Measurements from ENCODE around the gene CHMP1B. TPM values are rescaled to one million over a fixed set of nuclear protein-coding genes. Genes with fewer than 3 reads are reported as not detected.
A peak's percentile ranks its signal among the peaks of the same experiment; 100 is the strongest.

Gene CHMP1B
- total RNA-seq, 1 experiment from 2014 or later: 56.5 TPM

- peaks cover 31% of the 10 kb centered on the region for H3K36me3 Mint-ChIP-seq (ENCODE audit: insufficient read depth, unreplicated experiment)
- H3K36me3 ChIP-seq (ENCODE audit: control insufficient read depth, insufficient read depth, low read length): no peaks in the 10 kb centered on the region
- ChIA-PET POLR2A (interaction anchor here (0.6 kb wide), 1 partner anchor 79 kb away, joined by 3 read pairs; no protein-coding TSS in a partner anchor), CTCF (interaction anchor here (0.6 kb wide), 1 partner anchor 982 kb away, joined by 5 read pairs; no protein-coding TSS in a partner anchor)
- peaks cover 5% of the 10 kb centered on the region for H3K4me1 Mint-ChIP-seq (ENCODE audit: low read depth, unreplicated experiment)
- intact Hi-C loops (cut with micrococcal nuclease; ENCODE audit: unreplicated experiment): no loop called here
- H3K9me3 Mint-ChIP-seq (ENCODE audit: unreplicated experiment): no peaks in the 10 kb centered on the region
- peak overlapping the region; percentile 59 for H3K27ac Mint-ChIP-seq (ENCODE audit: unreplicated experiment)
- no peaks in the 10 kb centered on the region for H3K27me3 Mint-ChIP-seq (ENCODE audit: insufficient read depth, unreplicated experiment)
- BruUV-seq (replicated peaks): no TSS peak
- H3K4me1 ChIP-seq: peaks cover 30% of the 10 kb centered on the region
- H3K9me3 ChIP-seq: no peaks in the 10 kb centered on the region
- H3K27me3 ChIP-seq (replicated peaks; ENCODE audit: control insufficient read depth, insufficient read depth, low read length): no peaks in the 10 kb centered on the region
- DNase-seq: no peak
- no peak for TF ChIP-seq CTCF (IDR thresholded peaks at IDR 0.05; ENCODE audit: insufficient read depth in 1 of 2, low read depth in 1 of 2, low read length in 1 of 2, severe bottlenecking in 1 of 2, unreplicated experiment in 1 of 2)
- H3K4me3 ChIP-seq (ENCODE audit: low read depth, low read length): no peak overlapping the region
- H3K4me3 Mint-ChIP-seq (ENCODE audit: unreplicated experiment): no peak overlapping the region
Observed at GRCh38 chr18:11901826-11902438, 50.7 kb downstream of the CHMP1B start.

DNA sequence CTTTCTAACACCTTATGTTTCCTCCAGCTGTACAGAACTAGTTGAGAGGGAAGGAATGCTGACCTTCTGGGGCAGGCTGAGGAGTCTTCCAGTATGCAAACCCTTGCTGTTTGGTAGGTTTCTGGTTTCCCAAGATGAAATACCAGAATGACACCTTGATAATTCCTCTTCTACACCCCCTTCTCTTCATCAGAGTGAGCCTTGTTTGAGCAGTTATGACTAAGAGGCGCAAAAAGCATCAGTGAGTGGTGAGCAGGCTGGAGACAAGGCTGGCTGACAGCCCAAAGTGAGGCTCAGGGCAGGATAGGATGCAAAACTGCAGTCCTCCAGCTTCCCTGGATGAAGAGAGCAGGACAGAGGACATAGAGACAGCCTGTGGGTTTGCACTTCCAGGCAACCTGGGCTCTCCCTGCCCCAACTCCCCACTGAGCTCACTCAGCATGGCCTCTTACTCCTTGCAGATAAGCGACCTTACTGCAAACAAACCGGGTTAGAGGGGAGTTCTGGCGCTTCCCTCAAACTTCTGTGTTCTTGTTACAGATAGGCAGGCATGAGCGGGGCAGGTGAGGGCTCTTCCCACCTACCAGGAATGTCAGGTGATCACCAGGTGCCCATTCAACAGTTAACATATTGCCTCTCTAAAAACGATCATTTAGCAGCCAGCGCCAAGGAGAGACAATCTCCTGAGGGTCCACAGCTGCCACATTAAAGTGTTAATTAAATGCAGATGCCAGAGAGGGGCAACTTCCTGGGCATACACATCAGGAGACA lies 51.5 kb downstream of the CHMP1B start:
- H3K4me1 ChIP-seq: peaks cover 34% of the 10 kb centered on the region
- H3K36me3 Mint-ChIP-seq (ENCODE audit: insufficient read depth, unreplicated experiment): peaks cover 31% of the 10 kb centered on the region
- no TSS peak for BruUV-seq (replicated peaks)
- peaks cover 5% of the 10 kb centered on the region for H3K4me1 Mint-ChIP-seq (ENCODE audit: low read depth, unreplicated experiment)
- peak overlapping the region; percentile 59 for H3K27ac Mint-ChIP-seq (ENCODE audit: unreplicated experiment)
- H3K27me3 ChIP-seq (replicated peaks; ENCODE audit: control insufficient read depth, insufficient read depth, low read length): no peaks in the 10 kb centered on the region
- H3K9me3 ChIP-seq: no peaks in the 10 kb centered on the region
- no peak overlapping the region for H3K4me3 ChIP-seq (ENCODE audit: low read depth, low read length)
- POLR2A ChIA-PET: interaction anchor here (0.5 kb wide), 1 partner anchor 78 kb away, joined by 7 read pairs; no protein-coding TSS in a partner anchor
- CTCF ChIA-PET: interaction anchor here (0.6 kb wide), 1 partner anchor 981 kb away, joined by 5 read pairs; no protein-coding TSS in a partner anchor
- no peak for TF ChIP-seq CTCF (IDR thresholded peaks at IDR 0.05; ENCODE audit: insufficient read depth in 1 of 2, low read depth in 1 of 2, low read length in 1 of 2, severe bottlenecking in 1 of 2, unreplicated experiment in 1 of 2)
- no peak overlapping the region for H3K4me3 Mint-ChIP-seq (ENCODE audit: unreplicated experiment)
- H3K36me3 ChIP-seq (ENCODE audit: control insufficient read depth, insufficient read depth, low read length): no peaks in the 10 kb centered on the region
- intact Hi-C loops (cut with micrococcal nuclease; ENCODE audit: unreplicated experiment): no loop called here
- no peaks in the 10 kb centered on the region for H3K27me3 Mint-ChIP-seq (ENCODE audit: insufficient read depth, unreplicated experiment)
- H3K9me3 Mint-ChIP-seq (ENCODE audit: unreplicated experiment): no peaks in the 10 kb centered on the region
- DNase-seq: no peak

Other genes with a start within 250 kb of the CHMP1B start
- not detected in 2 replicates for gene SLC35G4, start 241.8 kb upstream of the CHMP1B start, total RNA-seq (2022)
- 24.5 and 28.4 TPM in 2 replicates for gene GNAL, start 162.1 kb upstream of the CHMP1B start, total RNA-seq (2022)
- gene MPPE1, start 56.9 kb downstream of the CHMP1B start, total RNA-seq (2022): 47.4 and 52.6 TPM in 2 replicates
- 66.1 and 79.9 TPM in 2 replicates for gene IMPA2, start 130.1 kb downstream of the CHMP1B start, total RNA-seq (2022)
- gene ANKRD62, start 242.4 kb downstream of the CHMP1B start, total RNA-seq (2022): not detected in 2 replicates